Measurements from ENCODE around the gene UGT1A3.

GRCh38 chr2:233705911-233706506, 22.8 kb upstream of the UGT1A3 start:
- TF ChIP-seq POLR2A (IDR thresholded peaks at IDR 0.05) (no peak), CTCF (IDR thresholded peaks at IDR 0.05) (no peak)
